HEK293T (cell line): Measurements from ENCODE around the gene BTBD9.

Experiments used
- ARNT ChIP-seq: fragments of 450-650 bp; IDR thresholded peaks from 2 replicates; pipeline ENCODE4 v1.6.1; 2017; ENCODE audit warnings: mild to moderate bottlenecking
- ELF4 ChIP-seq: fragments of 450-650 bp; IDR thresholded peaks from 2 replicates; pipeline ENCODE4 v1.6.1; 2017; ENCODE audit warnings: antibody characterized with exemption
- FOXK2 ChIP-seq: fragments of 450-650 bp; IDR thresholded peaks from 2 replicates; pipeline ENCODE4 v1.6.1; 2016; ENCODE audit warnings: mild to moderate bottlenecking
- FOXM1 ChIP-seq: fragments of 450-650 bp; IDR thresholded peaks from 2 replicates; pipeline ENCODE4 v1.6.1; 2017; ENCODE audit warnings: mild to moderate bottlenecking, borderline replicate concordance
- HDGF ChIP-seq: fragments of 450-650 bp; IDR thresholded peaks from 2 replicates; pipeline ENCODE4 v1.6.1; 2017; ENCODE audit warnings: antibody characterized with exemption, borderline replicate concordance
- NFRKB ChIP-seq: fragments of 450-650 bp; IDR thresholded peaks from 2 replicates; pipeline ENCODE4 v1.6.1; 2016; ENCODE audit warnings: mild to moderate bottlenecking, moderate library complexity
- SP1 ChIP-seq: fragments of 450-650 bp; IDR thresholded peaks from 2 replicates; pipeline ENCODE4 v1.6.1; 2017

- TF ChIP-seq ARNT (no peak), FOXM1 (no peak), SP1 (no peak), ELF4 (no peak), FOXK2 (no peak), NFRKB (no peak), HDGF (no peak)
Observed at GRCh38 chr6:38311201-38311600, 328.5 kb downstream of the BTBD9 start.
